Astrocyte (in vitro differentiated cells and primary cell): ENCODE measurements around the gene AACS. TPM values are rescaled to one million over a fixed set of nuclear protein-coding genes. Genes with fewer than 3 reads are reported as not detected.

Source experiments
- DNase-seq: peaks from one replicate; pipeline ENCODE4 v3.0.0-alpha.2; 2010; ENCODE audit warnings: low read depth
- FAIRE-seq: peaks from 2 replicates; lab custom pipeline; 2011; peaks lifted over from hg19 to GRCh38; lab: Jason Lieb, UNC
- H2AFZ ChIP-seq: 2 replicates; pipeline ENCODE4 v1.6.0; 2012; ENCODE audit warnings: low read depth, low read length, inconsistent platforms
- H3K27ac ChIP-seq: 2 replicates; pipeline ENCODE4 v1.5.1; 2011; ENCODE audit warnings: low read depth, low read length, inconsistent platforms
- H3K27me3 ChIP-seq: 2 replicates; pipeline ENCODE4 v1.6.0; 2011; ENCODE audit warnings: low read length, inconsistent platforms; ENCODE audit not compliant: insufficient read depth
- H3K36me3 ChIP-seq: 2 replicates; pipeline ENCODE4 v1.5.1; 2011; ENCODE audit warnings: low read length, inconsistent platforms; ENCODE audit not compliant: insufficient read depth
- H3K4me1 ChIP-seq: 2 replicates; pipeline ENCODE4 v1.5.1; 2011; ENCODE audit warnings: low read length, inconsistent platforms; ENCODE audit not compliant: insufficient read depth
- H3K4me2 ChIP-seq: 2 replicates; pipeline ENCODE4 v1.6.0; 2012; ENCODE audit warnings: low read length, inconsistent platforms
- H3K4me3 ChIP-seq: 2 replicates; pipeline ENCODE4 v1.5.1; 2011; ENCODE audit warnings: low read depth, mild to moderate bottlenecking, low read length, inconsistent platforms; ENCODE audit not compliant: insufficient read depth
- H3K79me2 ChIP-seq: 2 replicates; pipeline ENCODE4 v1.6.0; 2012; ENCODE audit warnings: mild to moderate bottlenecking, low read length, inconsistent platforms; ENCODE audit not compliant: insufficient read depth
- H3K9ac ChIP-seq: 2 replicates; pipeline ENCODE4 v1.6.0; 2012; ENCODE audit warnings: mild to moderate bottlenecking, low read length, inconsistent platforms
- H3K9me3 ChIP-seq: 2 replicates; pipeline ENCODE4 v1.5.1; 2012; ENCODE audit warnings: low read depth, mild to moderate bottlenecking, low read length, inconsistent platforms; ENCODE audit not compliant: insufficient read depth
- H4K20me1 ChIP-seq: 2 replicates; pipeline ENCODE4 v1.6.0; 2012; ENCODE audit warnings: low read length, inconsistent platforms; ENCODE audit not compliant: insufficient read depth
- H3K27ac Mint-ChIP-seq: one replicate; pipeline ENCODE4 v1.8.0; 2021; ENCODE audit warnings: mild to moderate bottlenecking, mixed read lengths; ENCODE audit not compliant: unreplicated experiment
- H3K27me3 Mint-ChIP-seq: one replicate; pipeline ENCODE4 v1.8.0; 2021; ENCODE audit warnings: low read depth, mixed read lengths; ENCODE audit not compliant: unreplicated experiment
- H3K36me3 Mint-ChIP-seq: one replicate; pipeline ENCODE4 v1.8.0; 2021; ENCODE audit warnings: low read depth, mixed read lengths; ENCODE audit not compliant: unreplicated experiment
- H3K4me1 Mint-ChIP-seq: one replicate; pipeline ENCODE4 v1.8.0; 2021; ENCODE audit warnings: low read depth, mixed read lengths; ENCODE audit not compliant: unreplicated experiment
- H3K4me3 Mint-ChIP-seq: one replicate; pipeline ENCODE4 v1.8.0; 2021; ENCODE audit warnings: mild to moderate bottlenecking, moderate library complexity, mixed read lengths; ENCODE audit not compliant: unreplicated experiment
- H3K9me3 Mint-ChIP-seq: one replicate; pipeline ENCODE4 v1.8.0; 2021; ENCODE audit warnings: mild to moderate bottlenecking, mixed read lengths; ENCODE audit not compliant: unreplicated experiment
- EZH2 ChIP-seq: IDR thresholded peaks from 2 replicates; pipeline ENCODE4 v1.6.1; 2012; ENCODE audit warnings: mild to moderate bottlenecking, low read length, inconsistent platforms; ENCODE audit not compliant: insufficient read depth
- total RNA-seq: library from RNA; stranded (reverse); gene quantifications from 2 replicates; pipeline ENCODE4 v1.2.1, GENCODE V29; 2021
- TF ChIP-seq, protein P1 (sequence below): IDR thresholded peaks from 2 replicates; pipeline ENCODE4 v1.5.1; 2011; ENCODE audit warnings: low read depth, mild to moderate bottlenecking, inconsistent platforms, low read length, moderate library complexity; ENCODE audit not compliant: insufficient read depth

Gene AACS
- total RNA-seq, 1 donor from 2014 or later, result 22.5 TPM

DNA sequence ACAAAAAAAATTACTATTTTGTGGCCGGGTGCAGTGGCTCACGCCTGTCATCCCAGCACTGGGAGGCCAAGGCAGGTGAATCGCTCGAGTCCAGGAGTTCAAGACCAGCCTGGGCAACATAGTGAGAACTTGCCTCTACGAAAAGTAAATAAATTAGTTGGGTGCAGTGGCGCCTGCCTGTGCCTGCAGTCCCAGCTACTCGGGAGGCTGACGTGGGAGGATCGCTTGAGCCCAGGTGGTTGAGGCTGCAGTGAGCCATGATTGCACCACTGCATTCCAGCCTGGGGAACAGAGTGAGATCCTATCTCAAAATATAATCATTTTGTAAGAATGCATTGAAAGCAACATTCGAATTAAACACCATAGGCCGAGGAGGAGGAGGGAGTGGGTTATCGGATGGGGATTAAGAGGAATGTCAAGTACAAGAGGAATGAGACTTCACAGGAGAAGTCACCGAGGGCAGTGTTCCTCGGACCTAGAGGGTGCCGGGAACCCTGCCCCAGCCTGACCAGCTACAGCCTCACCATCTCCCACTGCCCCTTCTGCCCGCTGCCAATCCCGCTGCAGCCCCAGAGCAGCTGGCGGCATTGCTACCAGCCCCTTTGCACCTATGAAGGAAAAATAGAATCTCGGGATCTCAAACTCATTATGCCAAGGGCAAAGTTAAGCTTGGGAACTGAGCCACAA is 32.6 kb upstream of the AACS start:
- H3K27me3 ChIP-seq, result no peaks in the 10 kb centered on the region
- no peak overlapping the region for H3K4me3 ChIP-seq
- peaks cover 1% of the 10 kb centered on the region for H3K9me3 Mint-ChIP-seq
- no peaks in the 10 kb centered on the region for H3K79me2 ChIP-seq
- H3K27ac ChIP-seq, result no peak overlapping the region
- no peak overlapping the region for H3K27ac Mint-ChIP-seq
- H3K36me3 ChIP-seq, result no peaks in the 10 kb centered on the region
- FAIRE-seq (no peak), DNase-seq (no peak)
- no peak overlapping the region for H2AFZ ChIP-seq
- no peak overlapping the region for H3K4me3 Mint-ChIP-seq
- H3K9ac ChIP-seq, result no peak overlapping the region
- H4K20me1 ChIP-seq, result no peaks in the 10 kb centered on the region
- H3K4me2 ChIP-seq, result no peak overlapping the region
- H3K27me3 Mint-ChIP-seq, result no peaks in the 10 kb centered on the region
- no peaks in the 10 kb centered on the region for H3K4me1 Mint-ChIP-seq
- TF ChIP-seq, protein P1, sequence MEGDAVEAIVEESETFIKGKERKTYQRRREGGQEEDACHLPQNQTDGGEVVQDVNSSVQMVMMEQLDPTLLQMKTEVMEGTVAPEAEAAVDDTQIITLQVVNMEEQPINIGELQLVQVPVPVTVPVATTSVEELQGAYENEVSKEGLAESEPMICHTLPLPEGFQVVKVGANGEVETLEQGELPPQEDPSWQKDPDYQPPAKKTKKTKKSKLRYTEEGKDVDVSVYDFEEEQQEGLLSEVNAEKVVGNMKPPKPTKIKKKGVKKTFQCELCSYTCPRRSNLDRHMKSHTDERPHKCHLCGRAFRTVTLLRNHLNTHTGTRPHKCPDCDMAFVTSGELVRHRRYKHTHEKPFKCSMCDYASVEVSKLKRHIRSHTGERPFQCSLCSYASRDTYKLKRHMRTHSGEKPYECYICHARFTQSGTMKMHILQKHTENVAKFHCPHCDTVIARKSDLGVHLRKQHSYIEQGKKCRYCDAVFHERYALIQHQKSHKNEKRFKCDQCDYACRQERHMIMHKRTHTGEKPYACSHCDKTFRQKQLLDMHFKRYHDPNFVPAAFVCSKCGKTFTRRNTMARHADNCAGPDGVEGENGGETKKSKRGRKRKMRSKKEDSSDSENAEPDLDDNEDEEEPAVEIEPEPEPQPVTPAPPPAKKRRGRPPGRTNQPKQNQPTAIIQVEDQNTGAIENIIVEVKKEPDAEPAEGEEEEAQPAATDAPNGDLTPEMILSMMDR, result no peak
- TF ChIP-seq EZH2, result no peak
- no peaks in the 10 kb centered on the region for H3K4me1 ChIP-seq
- H3K9me3 ChIP-seq, result no peaks in the 10 kb centered on the region
- no peaks in the 10 kb centered on the region for H3K36me3 Mint-ChIP-seq

- no peak overlapping the region for H3K4me3 ChIP-seq
- no peak overlapping the region for H3K27ac ChIP-seq
- Mint-ChIP-seq H3K27me3 (no peaks in the 10 kb centered on the region), H3K4me3 (no peak overlapping the region), H3K36me3 (no peaks in the 10 kb centered on the region), H3K27ac (no peak overlapping the region), H3K4me1 (no peaks in the 10 kb centered on the region), H3K9me3 (peaks cover 1% of the 10 kb centered on the region)
- FAIRE-seq (no peak), DNase-seq (no peak)
- H3K79me2 ChIP-seq, result no peaks in the 10 kb centered on the region
- no peaks in the 10 kb centered on the region for H4K20me1 ChIP-seq
- no peaks in the 10 kb centered on the region for H3K4me1 ChIP-seq
- no peaks in the 10 kb centered on the region for H3K36me3 ChIP-seq
- H3K9ac ChIP-seq, result no peak overlapping the region
- no peaks in the 10 kb centered on the region for H3K9me3 ChIP-seq
- no peak overlapping the region for H3K4me2 ChIP-seq
- no peaks in the 10 kb centered on the region for H3K27me3 ChIP-seq
- no peak for TF ChIP-seq EZH2
- TF ChIP-seq, protein P1, result no peak
- no peak overlapping the region for H2AFZ ChIP-seq
Measured at GRCh38 chr12:125033288-125033687, 31.9 kb upstream of the AACS start.

DNA sequence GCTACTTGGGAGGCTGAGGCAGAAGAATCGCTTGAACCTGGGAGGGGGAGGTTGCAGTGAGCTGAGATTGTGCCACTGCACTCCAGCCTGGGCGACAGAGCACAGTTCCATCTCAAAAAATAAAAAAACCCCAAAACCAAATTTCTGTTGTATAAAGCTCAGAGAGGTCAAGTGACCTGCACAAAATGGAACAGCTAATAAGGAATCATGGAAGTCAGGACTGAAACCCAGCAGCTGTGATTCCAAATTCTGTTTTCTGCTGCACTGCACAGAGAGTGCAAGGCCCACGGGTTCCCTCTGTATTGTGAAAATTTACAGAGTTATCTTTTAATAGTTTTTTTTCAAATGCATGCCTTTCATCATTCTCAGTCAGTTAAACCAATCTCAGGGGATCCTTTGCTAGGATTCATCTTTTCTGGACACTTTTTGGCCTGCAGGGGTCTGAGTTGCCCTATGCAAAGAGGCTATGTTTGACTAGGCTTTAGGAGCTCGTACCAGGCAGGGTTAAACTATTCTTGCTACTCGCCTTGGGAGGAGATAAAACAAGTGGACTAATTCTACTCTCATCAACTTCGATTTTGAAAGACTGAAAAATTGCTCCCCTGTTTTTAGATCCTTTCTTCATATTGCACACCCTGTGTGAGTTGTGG is 26.1 kb upstream of the AACS start:
- Histone ChIP-seq H3K4me1 (no peaks in the 10 kb centered on the region), H4K20me1 (no peaks in the 10 kb centered on the region), H3K79me2 (no peaks in the 10 kb centered on the region), H3K27me3 (no peaks in the 10 kb centered on the region), H3K4me2 (no peak overlapping the region), H2AFZ (no peak overlapping the region), H3K4me3 (no peak overlapping the region), H3K36me3 (no peaks in the 10 kb centered on the region), H3K9ac (no peak overlapping the region), H3K9me3 (no peaks in the 10 kb centered on the region), H3K27ac (no peak overlapping the region)
- H3K36me3 Mint-ChIP-seq, result no peaks in the 10 kb centered on the region
- H3K27ac Mint-ChIP-seq, result no peak overlapping the region
- no peaks in the 10 kb centered on the region for H3K4me1 Mint-ChIP-seq
- DNase-seq, result no peak
- no peak for FAIRE-seq
- no peaks in the 10 kb centered on the region for H3K27me3 Mint-ChIP-seq
- TF ChIP-seq EZH2, result no peak
- TF ChIP-seq, protein P1, result no peak
- no peak overlapping the region for H3K4me3 Mint-ChIP-seq
- H3K9me3 Mint-ChIP-seq, result peaks cover 1% of the 10 kb centered on the region
